SU-DHL-6 (cell line): ENCODE results near the gene RTF2.

Source experiments
- H2AFZ ChIP-seq: fragments of 200-600 bp; sonication (generic); 2 replicates; pipeline ENCODE4 v1.6.1; 2014; ENCODE audit warnings: low read depth, mild to moderate bottlenecking, moderate library complexity, mixed read lengths, antibody characterized with exemption, low read length; ENCODE audit not compliant: severe bottlenecking
- H3F3A ChIP-seq: fragments of 200-600 bp; shearing (Covaris generic); 2 replicates; pipeline ENCODE4 v1.6.0; 2016; ENCODE audit warnings: antibody characterized with exemption, mild to moderate bottlenecking; ENCODE audit not compliant: insufficient read depth
- H3K27ac ChIP-seq: fragments of 200-600 bp; sonication (generic); 2 replicates; pipeline ENCODE4 v1.5.1; 2016; ENCODE audit warnings: low read depth, mild to moderate bottlenecking, low read length, moderate library complexity, mixed read lengths
- H3K27me3 ChIP-seq: fragments of 200-600 bp; sonication (generic), shearing (Covaris generic); 2 replicates; pipeline ENCODE4 v1.6.0; 2014; ENCODE audit warnings: mild to moderate bottlenecking, low read length
- H3K36me3 ChIP-seq: fragments of 200-600 bp; sonication (generic); 2 replicates; pipeline ENCODE4 v1.6.1; 2014; ENCODE audit warnings: mild to moderate bottlenecking, low read length, mixed read lengths
- H3K4me2 ChIP-seq: fragments of 300-600, 200-600 bp; shearing (Covaris generic), sonication (generic); 2 replicates; pipeline ENCODE4 v1.6.0; 2014; ENCODE audit warnings: low read length, low read depth, mild to moderate bottlenecking; ENCODE audit not compliant: poor library complexity, severe bottlenecking
- H3K4me3 ChIP-seq: fragments of 200-600 bp; sonication (generic); 2 replicates; pipeline ENCODE4 v1.5.1; 2014; ENCODE audit warnings: antibody characterized with exemption, low read length, mild to moderate bottlenecking, mixed read lengths; ENCODE audit not compliant: insufficient read depth, poor library complexity, severe bottlenecking
- H3K79me2 ChIP-seq: fragments of 200-600 bp; sonication (generic); 2 replicates; pipeline ENCODE4 v1.6.1; 2014; ENCODE audit warnings: mild to moderate bottlenecking, low read length, moderate library complexity; ENCODE audit not compliant: insufficient read depth
- H3K9ac ChIP-seq: fragments of 200-600 bp; sonication (generic); 2 replicates; pipeline ENCODE4 v1.7.0; 2014; ENCODE audit warnings: mild to moderate bottlenecking, low read length
- H3K9me2 ChIP-seq: fragments of 200-600 bp; sonication (generic); replicated peaks from 2 replicates; pipeline ENCODE4 v1.6.1; 2014; ENCODE audit warnings: low read length; ENCODE audit not compliant: insufficient read depth
- H3K9me3 ChIP-seq: fragments of 200-600 bp; sonication (generic); 2 replicates; pipeline ENCODE4 v1.6.1; 2014; ENCODE audit warnings: low read length, mixed read lengths; ENCODE audit not compliant: insufficient read depth
- H4K20me1 ChIP-seq: fragments of 200-600 bp; sonication (generic); 2 replicates; pipeline ENCODE4 v1.6.1; 2014; ENCODE audit warnings: low read depth, mild to moderate bottlenecking, antibody characterized with exemption, low read length, moderate library complexity, mixed read lengths
- EZH2phosphoT487 ChIP-seq: fragments of 200-600 bp; sonication (generic), shearing (Covaris generic); conservative IDR thresholded peaks from 2 replicates; pipeline ENCODE4 v1.6.1; 2018; ENCODE audit warnings: mild to moderate bottlenecking, antibody characterized with exemption, low read length, moderate library complexity, mixed read lengths
- TF ChIP-seq, protein P1 (sequence below): fragments of 200-600 bp; sonication (generic); IDR thresholded peaks from one replicate; pipeline ENCODE4 v1.5.1; 2017; ENCODE audit warnings: antibody characterized with exemption, mild to moderate bottlenecking, low read length, moderate library complexity; ENCODE audit not compliant: insufficient read depth, poor library complexity, severe bottlenecking

RTF2 gene

DNA sequence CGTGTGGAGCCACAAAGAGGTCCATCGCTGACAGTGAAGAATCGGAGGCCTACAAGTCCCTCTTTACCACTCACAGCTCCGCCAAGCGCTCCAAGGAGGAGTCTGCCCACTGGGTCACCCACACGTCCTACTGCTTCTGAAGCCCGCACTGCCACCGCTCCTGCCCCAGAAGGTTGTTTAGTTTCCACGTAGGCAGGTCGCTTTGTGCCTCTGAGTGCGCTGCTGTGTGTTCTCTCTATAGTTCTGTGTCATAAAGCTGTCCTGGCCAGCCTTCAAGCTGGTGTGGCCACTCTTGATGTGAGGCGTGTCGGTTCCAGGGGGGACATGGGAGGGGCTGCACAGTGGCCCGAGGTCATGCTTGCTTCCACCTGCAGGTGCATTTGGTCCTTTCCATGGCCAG lies 49.7 kb downstream of the RTF2 start:
- H3K4me3 ChIP-seq = no peak overlapping the region
- no peak overlapping the region for H3K9ac ChIP-seq
- H3K9me2 ChIP-seq = no peaks in the 10 kb centered on the region
- no peaks in the 10 kb centered on the region for H3F3A ChIP-seq
- no peaks in the 10 kb centered on the region for H4K20me1 ChIP-seq
- no peak overlapping the region for H2AFZ ChIP-seq
- H3K9me3 ChIP-seq = peaks cover 5% of the 10 kb centered on the region
- no peaks in the 10 kb centered on the region for H3K79me2 ChIP-seq
- no peaks in the 10 kb centered on the region for H3K27me3 ChIP-seq
- no peak overlapping the region for H3K27ac ChIP-seq
- TF ChIP-seq EZH2phosphoT487 = no peak
- TF ChIP-seq, protein P1, sequence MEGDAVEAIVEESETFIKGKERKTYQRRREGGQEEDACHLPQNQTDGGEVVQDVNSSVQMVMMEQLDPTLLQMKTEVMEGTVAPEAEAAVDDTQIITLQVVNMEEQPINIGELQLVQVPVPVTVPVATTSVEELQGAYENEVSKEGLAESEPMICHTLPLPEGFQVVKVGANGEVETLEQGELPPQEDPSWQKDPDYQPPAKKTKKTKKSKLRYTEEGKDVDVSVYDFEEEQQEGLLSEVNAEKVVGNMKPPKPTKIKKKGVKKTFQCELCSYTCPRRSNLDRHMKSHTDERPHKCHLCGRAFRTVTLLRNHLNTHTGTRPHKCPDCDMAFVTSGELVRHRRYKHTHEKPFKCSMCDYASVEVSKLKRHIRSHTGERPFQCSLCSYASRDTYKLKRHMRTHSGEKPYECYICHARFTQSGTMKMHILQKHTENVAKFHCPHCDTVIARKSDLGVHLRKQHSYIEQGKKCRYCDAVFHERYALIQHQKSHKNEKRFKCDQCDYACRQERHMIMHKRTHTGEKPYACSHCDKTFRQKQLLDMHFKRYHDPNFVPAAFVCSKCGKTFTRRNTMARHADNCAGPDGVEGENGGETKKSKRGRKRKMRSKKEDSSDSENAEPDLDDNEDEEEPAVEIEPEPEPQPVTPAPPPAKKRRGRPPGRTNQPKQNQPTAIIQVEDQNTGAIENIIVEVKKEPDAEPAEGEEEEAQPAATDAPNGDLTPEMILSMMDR = no peak
- H3K4me2 ChIP-seq = no peak overlapping the region
- peaks cover 20% of the 10 kb centered on the region for H3K36me3 ChIP-seq

GRCh38 chr20:56518721-56519398 lies 50.4 kb downstream of the RTF2 start:
- Histone ChIP-seq H3K36me3 (peaks cover 20% of the 10 kb centered on the region), H3K27ac (no peak overlapping the region), H4K20me1 (no peaks in the 10 kb centered on the region), H3K79me2 (no peaks in the 10 kb centered on the region), H3K4me3 (no peak overlapping the region), H2AFZ (no peak overlapping the region), H3K27me3 (no peaks in the 10 kb centered on the region), H3K4me2 (no peak overlapping the region), H3K9me3 (peaks cover 5% of the 10 kb centered on the region), H3K9ac (no peak overlapping the region), H3K9me2 (no peaks in the 10 kb centered on the region), H3F3A (no peaks in the 10 kb centered on the region)
- no peak for TF ChIP-seq EZH2phosphoT487
- TF ChIP-seq, protein P1 = no peak

DNA sequence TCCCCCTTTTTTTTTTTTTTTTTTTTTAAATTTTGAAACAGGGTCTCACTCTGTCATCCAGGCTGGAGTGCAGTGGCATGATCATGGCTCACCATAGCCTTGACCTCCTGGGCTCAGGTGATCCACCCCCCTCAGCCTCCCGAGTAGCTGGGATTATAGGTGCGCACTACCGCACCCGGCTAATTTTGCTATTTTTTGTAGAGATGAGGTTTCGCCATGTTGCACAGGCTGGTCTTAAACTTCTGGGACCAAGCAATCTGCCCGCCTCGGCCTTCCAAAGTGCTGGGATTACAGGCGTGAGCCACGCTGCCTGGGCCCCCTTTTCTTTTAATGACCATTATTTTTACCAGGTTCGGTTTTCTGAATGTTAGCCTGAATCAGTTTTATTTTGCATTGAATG lies 51.1 kb downstream of the RTF2 start:
- Histone ChIP-seq H3K27me3 (no peaks in the 10 kb centered on the region), H3K9ac (no peak overlapping the region), H3K4me2 (no peak overlapping the region), H3K79me2 (no peaks in the 10 kb centered on the region), H3K4me3 (no peak overlapping the region), H3K36me3 (peaks cover 20% of the 10 kb centered on the region), H4K20me1 (no peaks in the 10 kb centered on the region), H3F3A (no peaks in the 10 kb centered on the region), H2AFZ (no peak overlapping the region), H3K9me2 (no peaks in the 10 kb centered on the region), H3K27ac (no peak overlapping the region), H3K9me3 (peaks cover 5% of the 10 kb centered on the region)
- TF ChIP-seq, protein P1 = no peak
- no peak for TF ChIP-seq EZH2phosphoT487
